ENCODE data around the gene VSIG10L2.

- TF ChIP-seq CTCF (IDR thresholded peaks at IDR 0.05) (no peak), POLR2A (IDR thresholded peaks at IDR 0.05) (no peak), POLR2AphosphoS5 (IDR thresholded peaks at IDR 0.05; ENCODE audit: insufficient read depth in 1 of 2, low read depth in 1 of 2) (no peak)
Observed at GRCh38 chr11:125967515-125967914, 21.7 kb downstream of the VSIG10L2 start.

All from vagina (tissue), 2 donors.